Stimulated activated CD4-positive, alpha-beta T cell treated with anti-CD3 and anti-CD28 coated beads, TNF-alpha, amount 100 ng/mL, for 4 hours (primary cell): ENCODE measurements around the gene IPCEF1.

ENCODE experiments used
- DNase-seq, 3 experiments: peaks; one replicate each; pipeline ENCODE4 v3.0.0-alpha.2; 2020; ENCODE audit warnings: low read depth in 3 of 3

The IPCEF1 gene

GRCh38 chr6:154165478-154165877, 191.1 kb downstream of the IPCEF1 start:
- DNase-seq = no peak

DNA sequence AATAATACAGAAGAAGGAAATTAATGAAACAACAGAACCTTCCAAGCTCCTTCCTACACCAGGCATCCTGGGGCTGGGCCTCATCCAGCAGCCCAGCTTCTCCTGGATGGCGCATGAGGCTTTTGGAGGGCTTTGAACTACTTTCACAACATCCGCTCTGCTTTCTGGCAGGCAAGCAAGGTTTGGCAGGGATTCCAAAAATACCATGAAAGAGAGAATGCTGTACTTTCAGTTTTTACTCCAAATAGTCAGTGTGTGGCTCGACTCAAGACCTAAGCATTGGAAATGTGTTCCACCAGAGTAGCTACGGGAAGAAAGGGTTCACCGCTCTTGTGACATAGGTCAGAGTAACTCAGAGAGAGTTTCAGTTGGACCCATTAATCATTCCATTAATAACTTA, 192.2 kb downstream of the IPCEF1 start:
- no peak for DNase-seq

DNA sequence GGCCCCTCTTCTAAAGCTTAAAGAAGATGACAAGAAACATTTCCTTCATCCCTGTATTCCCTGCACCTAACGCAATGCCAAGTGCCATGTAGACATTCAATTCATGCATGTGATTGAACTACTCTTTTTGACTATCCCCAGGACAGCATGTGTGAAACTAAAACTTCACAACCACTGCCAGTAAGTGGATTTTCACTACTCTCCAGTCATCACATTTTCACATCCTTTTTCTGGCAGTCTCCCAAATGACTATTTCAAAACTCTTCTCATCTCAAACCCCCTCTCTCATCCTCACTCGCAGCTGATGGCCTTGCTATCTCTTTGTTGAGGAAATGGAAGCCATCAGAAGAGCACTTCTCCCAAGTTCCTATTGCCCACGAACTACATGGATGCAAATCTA, 194.9 kb downstream of the IPCEF1 start:
- DNase-seq = no peak

GRCh38 chr6:154159126-154159525, 197.5 kb downstream of the IPCEF1 start:
- DNase-seq = no peak

DNA sequence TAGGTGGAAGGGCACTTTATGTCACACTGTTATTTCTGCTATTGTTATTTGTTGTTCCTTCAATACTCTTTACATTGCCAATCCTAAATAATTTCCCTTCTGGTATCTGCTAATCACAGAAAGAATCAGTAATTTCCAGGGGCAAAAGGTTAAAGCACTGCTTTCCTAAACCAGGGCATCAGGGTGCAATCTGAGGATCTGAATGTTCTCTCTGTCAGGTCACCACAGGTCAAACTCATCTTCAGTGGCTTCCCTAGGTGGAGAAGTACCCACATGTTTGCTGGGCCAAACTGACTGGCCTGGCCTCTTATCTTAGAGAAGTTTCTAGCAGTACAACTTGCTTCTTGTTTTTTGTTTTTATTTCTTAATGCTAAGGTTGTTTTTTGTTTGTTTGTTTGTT, 198.9 kb downstream of the IPCEF1 start:
- no peak for DNase-seq

DNA sequence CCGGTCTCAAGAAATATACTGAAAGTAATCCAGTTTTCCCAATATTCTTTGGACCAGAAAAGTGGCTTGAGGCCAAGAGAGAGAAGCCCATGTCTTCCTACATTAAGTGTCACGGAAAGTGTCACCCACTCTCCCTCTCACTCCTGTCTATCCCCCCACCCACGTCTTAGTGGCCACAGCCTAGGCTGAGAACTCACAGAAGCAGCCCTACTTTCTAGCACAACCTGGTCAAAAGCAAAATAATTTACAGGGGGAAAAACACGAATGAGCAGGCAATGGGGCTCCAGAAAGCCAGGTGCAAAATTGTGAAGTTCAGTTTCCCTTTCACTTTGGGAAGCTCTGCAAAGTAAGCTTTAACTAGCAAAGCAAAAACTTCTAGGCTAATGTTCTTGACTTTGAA, 199.5 kb downstream of the IPCEF1 start:
- peak in 1 of 3 experiments; percentile 14 for DNase-seq

DNA sequence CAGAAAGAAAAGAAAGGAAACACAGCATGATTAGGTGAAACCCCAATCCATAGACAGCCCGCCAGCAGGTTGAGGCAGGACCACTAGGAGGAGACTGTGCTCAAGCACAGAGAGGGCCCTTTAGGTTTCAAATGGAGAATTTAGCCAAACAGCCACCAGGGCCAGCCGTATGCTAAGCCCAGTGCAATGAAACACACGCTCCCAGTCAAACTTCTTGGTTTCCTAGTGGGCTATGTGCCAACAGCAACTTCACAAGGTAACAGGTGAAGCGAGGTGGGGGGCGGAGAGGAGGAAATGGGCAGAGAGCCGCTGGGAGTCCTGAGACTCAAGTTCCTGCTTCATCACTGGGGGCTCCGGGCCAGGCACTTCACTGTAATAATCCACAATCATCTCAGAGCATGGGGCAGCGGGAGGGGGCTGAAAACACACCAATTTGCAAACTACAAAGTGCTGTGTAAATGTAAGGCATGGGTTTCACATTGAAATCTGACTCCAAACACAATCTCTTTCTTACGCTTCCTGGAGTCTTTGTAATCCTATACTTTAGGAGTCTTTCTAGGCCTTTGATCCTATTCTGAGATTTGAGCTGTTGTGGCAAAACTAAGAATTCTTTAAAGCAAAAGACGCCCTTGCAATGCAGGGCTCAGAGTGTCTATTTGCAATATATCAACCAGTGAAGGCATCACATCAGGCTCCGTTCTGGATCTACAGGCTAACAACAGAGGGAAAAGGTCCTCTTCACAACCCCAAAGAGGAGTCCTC, 200.3 kb downstream of the IPCEF1 start:
- DNase-seq = peak; percentile 18 to 50 (median 48)

DNA sequence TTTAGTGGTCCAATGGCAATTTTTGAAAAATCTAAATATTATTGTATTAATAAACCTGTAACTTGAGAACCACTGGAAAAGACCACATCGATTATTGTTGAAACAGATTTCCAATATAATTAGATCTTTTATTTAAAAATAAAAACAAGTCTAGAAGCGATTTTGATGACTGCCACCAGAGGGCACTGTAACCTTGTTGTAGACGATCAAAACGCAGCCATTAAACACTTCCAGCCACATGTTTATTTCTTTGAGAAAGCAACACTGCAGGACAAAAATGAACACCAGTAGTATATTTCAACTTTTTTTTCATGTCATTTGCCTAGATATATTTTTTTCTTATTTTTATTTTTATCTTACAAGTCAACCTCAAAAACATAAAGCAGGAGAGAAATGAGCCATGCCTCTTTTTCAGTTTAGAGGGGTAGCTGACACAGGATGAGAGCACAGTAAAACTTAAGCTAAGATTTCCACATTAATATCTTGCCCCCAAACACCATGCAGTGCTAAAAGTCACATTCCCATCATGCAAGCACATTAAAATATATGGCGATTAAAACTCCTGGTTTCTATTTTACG, 202.1 kb downstream of the IPCEF1 start:
- peak in 2 of 3 experiments; percentile 27 to 60 for DNase-seq

GRCh38 chr6:154143753-154144152, 212.8 kb downstream of the IPCEF1 start:
- DNase-seq = no peak

GRCh38 chr6:154140743-154141142, 215.9 kb downstream of the IPCEF1 start:
- DNase-seq = no peak

- no peak for DNase-seq
Measured at GRCh38 chr6:154139892-154140291, 216.7 kb downstream of the IPCEF1 start.

DNA sequence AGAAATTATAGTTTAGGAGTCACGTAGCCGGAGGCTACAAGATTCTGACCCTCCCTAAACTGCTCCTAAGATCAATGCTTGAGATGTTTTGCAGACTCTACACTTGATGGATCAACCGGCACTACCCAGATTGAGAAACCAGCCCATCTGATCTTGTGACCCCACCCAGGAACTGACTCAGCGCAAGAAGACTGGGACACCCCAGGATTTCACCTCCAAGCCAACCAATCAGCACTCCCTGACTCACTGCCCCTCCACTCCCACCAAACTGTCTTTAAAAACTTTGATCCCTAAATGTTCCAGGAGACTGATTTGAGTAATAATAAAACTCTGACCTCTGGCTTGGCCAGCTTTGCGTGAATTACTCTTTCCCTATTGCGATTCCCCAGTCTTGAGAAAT, 217.8 kb downstream of the IPCEF1 start:
- no peak for DNase-seq

GRCh38 chr6:154134471-154135147, 222.0 kb downstream of the IPCEF1 start:
- DNase-seq = no peak

- no peak for DNase-seq
Measured at GRCh38 chr6:154127657-154128056, 228.9 kb downstream of the IPCEF1 start.

GRCh38 chr6:154125421-154125820, 231.2 kb downstream of the IPCEF1 start:
- no peak for DNase-seq

GRCh38 chr6:154123155-154123956, 233.2 kb downstream of the IPCEF1 start:
- DNase-seq = no peak

- no peak for DNase-seq
Measured at GRCh38 chr6:154122195-154122925, 234.2 kb downstream of the IPCEF1 start.

DNA sequence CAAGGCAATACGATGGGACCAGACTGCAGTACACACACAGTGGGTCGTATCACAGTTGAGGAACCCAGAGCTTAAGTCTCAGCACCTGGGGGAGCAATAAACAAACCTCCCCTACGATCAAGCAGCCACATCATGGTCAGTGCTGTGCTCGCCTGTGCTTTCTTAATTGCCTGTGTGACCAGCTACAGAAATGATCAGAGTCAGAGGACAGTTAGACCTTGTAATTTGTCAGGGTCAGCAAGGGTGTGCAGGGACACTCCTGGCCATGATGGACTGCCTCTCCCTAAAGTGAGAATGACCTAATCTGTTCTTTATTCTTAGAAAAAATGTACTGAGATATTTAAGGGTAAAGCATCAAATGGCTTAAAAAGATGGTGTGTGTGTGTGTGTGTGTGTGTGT, 239.1 kb downstream of the IPCEF1 start:
- no peak for DNase-seq

- DNase-seq = no peak
Measured at GRCh38 chr6:154113392-154113791, 243.2 kb downstream of the IPCEF1 start.

GRCh38 chr6:154112181-154112809, 244.3 kb downstream of the IPCEF1 start:
- DNase-seq = no peak

DNA sequence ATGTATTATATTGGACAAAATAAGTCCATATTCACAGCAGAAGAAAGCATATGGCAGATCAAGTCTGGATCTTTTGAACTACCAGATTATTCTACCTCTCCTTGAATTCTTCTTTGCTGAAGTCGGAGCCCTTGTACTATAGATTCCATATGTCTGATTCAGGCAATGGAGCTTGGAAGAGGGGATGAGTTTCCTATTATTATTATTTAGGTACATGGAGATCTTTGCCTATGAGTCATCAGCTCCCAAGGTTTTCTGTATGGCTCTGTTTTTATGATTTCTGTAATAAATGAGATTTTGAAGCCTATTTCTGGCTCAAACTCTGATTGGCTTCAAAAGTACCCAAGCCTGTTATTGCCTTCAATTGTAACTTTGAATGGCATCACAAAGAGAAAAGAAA, 245.6 kb downstream of the IPCEF1 start:
- no peak for DNase-seq
